K562 (cell line): ENCODE measurements around the gene ABHD8. TPM values are rescaled to one million over a fixed set of nuclear protein-coding genes. Genes with fewer than 3 reads are reported as not detected.
A peak's percentile ranks its signal among the peaks of the same experiment; 100 is the strongest.

Experiments used
- ATAC-seq: fragments of 200-7000 bp; cut with Tn5 transposase; 3 replicates; pipeline ENCODE4 v1.9.1; 2020; ENCODE audit warnings: moderate library complexity
- BruUV-seq: library from RNA; stranded (reverse); fragments of 400-500 nt; replicated peaks from 2 replicates; lab custom pipeline; 2021; lab: Mats Ljungman, UMichigan
- CTCF ChIA-PET: fragments of 300-600 bp; formaldehyde crosslinking; extraction: SDS; loops from one replicate; lab custom pipeline; 2021; ENCODE audit warnings: low intra/inter-chr PET ratio; lab: Yijun Ruan, JAX
- POLR2A ChIA-PET: fragments of 300-600, 350-650 bp; sonication (Branson Sonifier 250); formaldehyde crosslinking; extraction: SDS; loops from one replicate; lab custom pipeline; 2021; ENCODE audit warnings: antibody characterized with exemption, inconsistent platforms; lab: Yijun Ruan, JAX
- DNase-seq, 4 experiments: peaks; one replicate each; pipeline versions ENCODE4 v3.0.0 to v3.0.0-alpha.2; 2011 to 2018; ENCODE audit warnings: low spot score in 3 of 4, mixed read lengths in 3 of 4; ENCODE audit errors: extremely low read depth in 1 of 4
- FAIRE-seq: peaks from 2 replicates; lab custom pipeline; 2011; peaks lifted over from hg19 to GRCh38; lab: Jason Lieb, UNC
- H2AFZ ChIP-seq: 2 replicates; pipeline ENCODE4 v1.6.0; 2011; ENCODE audit warnings: low read depth, low read length, control low read depth, inconsistent platforms
- H3K27ac ChIP-seq: fragments of 200-600 bp; 3 replicates; pipeline ENCODE4 v1.8.0; 2011; ENCODE audit warnings: low read depth, mild to moderate bottlenecking, control low read depth, inconsistent platforms, low read length, moderate library complexity, mixed read lengths; ENCODE audit errors: extremely low read depth
- H3K27me3 ChIP-seq, 2 experiments: fragments of 300-600 bp in 1 of 2; 2 replicates in 1 of 2; 3 replicates in 1 of 2; pipeline versions ENCODE4 v1.6.0 to v1.8.0; 2011; ENCODE audit warnings: inconsistent platforms in 2 of 2, low read length in 2 of 2, mild to moderate bottlenecking in 1 of 2, mixed read lengths in 1 of 2, moderate library complexity in 1 of 2; ENCODE audit not compliant: control insufficient read depth in 2 of 2, insufficient read depth in 2 of 2
- H3K36me3 ChIP-seq: fragments of 300-600 bp; 3 replicates; pipeline ENCODE4 v1.8.0; 2011; ENCODE audit warnings: mild to moderate bottlenecking, low read length, inconsistent platforms; ENCODE audit not compliant: control insufficient read depth, insufficient read depth
- H3K4me1 ChIP-seq, 2 experiments: fragments of 200-600 bp in 1 of 2; replicated peaks in 1 of 2; 2 replicates in 1 of 2; 3 replicates in 1 of 2; pipeline versions ENCODE4 v1.5.1 to v1.8.0; 2011; ENCODE audit warnings: inconsistent platforms in 2 of 2, low read length in 2 of 2, mild to moderate bottlenecking in 1 of 2, mixed read lengths in 1 of 2, moderate library complexity in 1 of 2; ENCODE audit not compliant: control insufficient read depth in 2 of 2, insufficient read depth in 2 of 2
- H3K4me2 ChIP-seq: 2 replicates; pipeline ENCODE4 v1.6.1; 2011; ENCODE audit warnings: low read length, control low read depth, inconsistent platforms, mixed read lengths; ENCODE audit not compliant: insufficient read depth
- H3K4me3 ChIP-seq: fragments of 200-600 bp; sonication (generic), shearing (Covaris generic); 2 replicates; pipeline ENCODE4 v1.5.1; 2016; ENCODE audit warnings: control low read depth, inconsistent platforms
- H3K79me2 ChIP-seq: fragments of 200-600 bp; 3 replicates; pipeline ENCODE4 v1.8.0; 2011; ENCODE audit warnings: low read length, inconsistent platforms; ENCODE audit not compliant: control insufficient read depth, insufficient read depth
- H3K9ac ChIP-seq, 2 experiments: 2 replicates each; pipeline versions ENCODE4 v1.6.0 to v1.6.1; 2011; ENCODE audit warnings: low read depth in 2 of 2, low read length in 2 of 2, control low read depth in 1 of 2, inconsistent platforms in 1 of 2, mild to moderate bottlenecking in 1 of 2, mixed read lengths in 1 of 2; ENCODE audit not compliant: insufficient read depth in 1 of 2
- H3K9me1 ChIP-seq: one replicate; pipeline ENCODE4 v1.6.0; 2011; ENCODE audit warnings: inconsistent platforms, mild to moderate bottlenecking, low read length, moderate library complexity; ENCODE audit not compliant: control insufficient read depth, insufficient read depth
- H3K9me3 ChIP-seq: replicated peaks from 2 replicates; pipeline ENCODE4 v1.5.1; 2011; ENCODE audit warnings: low read depth, low read length, inconsistent platforms; ENCODE audit not compliant: control insufficient read depth, insufficient read depth
- H4K20me1 ChIP-seq: replicated peaks from 2 replicates; pipeline ENCODE4 v1.6.1; 2011; ENCODE audit warnings: low read length, inconsistent platforms, mixed read lengths; ENCODE audit not compliant: control insufficient read depth, insufficient read depth
- BRD4 ChIP-seq: fragments of 200-600 bp; sonication (generic); IDR thresholded peaks from 2 replicates; pipeline ENCODE4 v1.6.1; 2017; ENCODE audit warnings: inconsistent platforms
- CBX5 ChIP-seq: IDR thresholded peaks from 2 replicates; pipeline ENCODE4 v1.6.1; 2014; ENCODE audit warnings: low read depth, borderline replicate concordance
- CXXC5 ChIP-seq: fragments of 250-450 bp; sonication (Bioruptor Pico); IDR thresholded peaks from 2 replicates; pipeline ENCODE4 v1.8.0; 2022; ENCODE audit warnings: inconsistent platforms, mild to moderate bottlenecking, moderate library complexity
- EP300 ChIP-seq: IDR thresholded peaks from 2 replicates; pipeline ENCODE4 v1.6.1; 2012; ENCODE audit warnings: low read length, improper control_type of control experiment
- ESRRA ChIP-seq: fragments of 450-650 bp; IDR thresholded peaks from 2 replicates; pipeline ENCODE4 v1.6.1; 2014; ENCODE audit warnings: low read depth, mild to moderate bottlenecking, moderate library complexity, borderline replicate concordance
- ETV1 ChIP-seq: fragments of 450-650 bp; conservative IDR thresholded peaks from 2 replicates; pipeline ENCODE4 v1.6.1; 2016; ENCODE audit warnings: missing genetic modification characterization, control low read depth, low read depth, missing compliant biosample characterization
- FOSL1 ChIP-seq: fragments of 200-800 bp; sonication (Bioruptor generic); conservative IDR thresholded peaks from 2 replicates; pipeline ENCODE4 v1.6.1; 2016; ENCODE audit warnings: missing genetic modification characterization, missing compliant biosample characterization
- MYC ChIP-seq, 2 experiments: fragments of 250-450 bp in 1 of 2; sonication (Bioruptor Pico) in 1 of 2; IDR thresholded peaks; 2 replicates each; pipeline versions ENCODE4 v1.5.1 to v1.6.1; 2012 to 2021; ENCODE audit warnings: low read depth in 2 of 2, borderline replicate concordance in 1 of 2, improper control_type of control experiment in 1 of 2, low read length in 1 of 2, mild to moderate bottlenecking in 1 of 2, moderate library complexity in 1 of 2
- OTX1 ChIP-seq: fragments of 450-650 bp; formaldehyde crosslinking; IDR thresholded peaks from 2 replicates; pipeline ENCODE4 v1.4.0; 2022; ENCODE audit warnings: mild to moderate bottlenecking
- POLR3A ChIP-seq: IDR thresholded peaks from 2 replicates; pipeline ENCODE4 v1.6.1; 2011; ENCODE audit warnings: borderline replicate concordance, mild to moderate bottlenecking, moderate library complexity; ENCODE audit not compliant: insufficient read length, insufficient read depth; ENCODE audit errors: extremely low read depth
- RBM14 ChIP-seq: fragments of 200-400 bp; formaldehyde crosslinking; IDR thresholded peaks from 2 replicates; pipeline ENCODE4 v1.6.1; 2018; ENCODE audit warnings: low read depth, mild to moderate bottlenecking, low read length, moderate library complexity, borderline replicate concordance; ENCODE audit not compliant: insufficient read depth
- TOE1 ChIP-seq, 2 experiments: fragments of 450-650 bp in 1 of 2; sonication (generic) in 1 of 2; formaldehyde crosslinking in 1 of 2; IDR thresholded peaks; 2 replicates each; pipeline versions ENCODE4 v1.7.1 to v1.8.0; 2016 to 2022; ENCODE audit warnings: borderline replicate concordance in 2 of 2, mild to moderate bottlenecking in 2 of 2, antibody characterized with exemption in 1 of 2, inconsistent platforms in 1 of 2, low read depth in 1 of 2, missing genetic modification reagents in 1 of 2, moderate library complexity in 1 of 2
- ZNF121 ChIP-seq: sonication (generic); formaldehyde crosslinking; conservative IDR thresholded peaks from 2 replicates; pipeline ENCODE4 v1.8.0; 2022; ENCODE audit warnings: missing genetic modification reagents
- ZNF143 ChIP-seq: sonication (generic); formaldehyde crosslinking; IDR thresholded peaks from 2 replicates; pipeline ENCODE4 v1.9.0; 2022; ENCODE audit warnings: mild to moderate bottlenecking, missing genetic modification reagents
- ZNF445 ChIP-seq: fragments of 250-450 bp; sonication (Bioruptor Pico); IDR thresholded peaks from 2 replicates; pipeline ENCODE4 v1.4.0; 2020; ENCODE audit warnings: low read depth, mild to moderate bottlenecking, moderate library complexity
- WGBS: fragments of 100-300 bp; shearing (Covaris generic); methylation state at CpG from one replicate; pipeline ENCODE4 v1.1.6; 2016; ENCODE audit warnings: low coverage, mixed read lengths; ENCODE audit not compliant: insufficient coverage; ENCODE audit errors: missing lambda C conversion rate; 5-methylcytosine and 5-hydroxymethylcytosine counted together
- in situ Hi-C: fragments of 300-500 bp; cut with MboI; formaldehyde crosslinking; loops from 4 replicates; pipeline ENCODE4 v1.15.0; 2018; ENCODE audit warnings: inconsistent platforms, mixed read lengths
- intact Hi-C: fragments of 100-400 bp; cut with micrococcal nuclease; formaldehyde crosslinking; loops from 2 replicates; pipeline ENCODE4 v1.14.2; 2022
- polyA plus RNA-seq, 8 experiments: library from polyadenylated mRNA; depleted of rRNA in 4 of 8; stranded (reverse) in 5 of 8; unstranded in 3 of 8; fragments of >200 nt; fragmentation: Nextera tagmentation in 2 of 8; fragmentation: Illumina TruSeq in 1 of 8; extraction: Ambion mirVana in 2 of 8; extraction: Trizol in 1 of 8; gene quantifications; 2 replicates each; pipeline versions ENCODE4 v1.2.1 to v1.2.3, GENCODE V29; 2011 to 2014; ENCODE audit warnings: inconsistent platforms in 1 of 8, missing spikeins in 1 of 8
- total RNA-seq, 7 experiments: library from RNA; depleted of rRNA in 6 of 7; stranded (reverse); fragments of >200 nt in 6 of 7; fragmentation: Illumina TruSeq in 2 of 7; extraction: Trizol in 2 of 7; gene quantifications; 2 replicates each; pipeline versions ENCODE4 v1.2.1 to v1.2.3, GENCODE V29; 2011 to 2021; ENCODE audit warnings: low replicate concordance in 1 of 7
- TF ChIP-seq, protein P1 (sequence below): sonication (generic); formaldehyde crosslinking; IDR thresholded peaks from 2 replicates; pipeline ENCODE4 v1.4.0; 2020; ENCODE audit warnings: mild to moderate bottlenecking, missing genetic modification reagents
- TF ChIP-seq, protein P2 (sequence below): fragments of 250-450 bp; sonication (Bioruptor Pico); IDR thresholded peaks from 2 replicates; pipeline ENCODE4 v1.4.0; 2020; ENCODE audit warnings: mild to moderate bottlenecking, moderate library complexity, borderline replicate concordance

Gene ABHD8
- total and polyA plus RNA-seq, 9 of the 15 experiments (the other 6 are each of a cell fraction or from before 2014, with no cell fraction given), result 0.04 to 6.6 (median 2.0) TPM; not detected in 1

DNA sequence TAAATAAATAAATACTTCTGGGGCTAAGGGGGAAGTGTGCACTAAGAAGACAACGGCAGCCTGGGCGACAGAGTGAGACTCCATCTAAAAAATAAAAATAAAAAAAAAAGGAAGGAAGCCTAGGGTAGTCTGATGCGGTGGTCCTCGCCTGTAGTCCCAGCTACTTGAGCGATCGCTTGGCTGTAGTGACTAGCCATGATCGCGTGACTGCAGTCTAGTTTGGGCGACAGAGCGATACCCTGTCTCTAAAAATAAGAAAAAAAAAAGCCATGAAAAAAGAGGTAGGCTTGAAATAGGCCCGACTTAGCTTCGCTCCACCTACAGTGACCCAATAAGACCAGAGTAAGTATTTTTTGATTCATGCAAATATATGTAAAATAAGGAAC, 36.6 kb downstream of the ABHD8 start:
- ATAC-seq (no peak; the same call in 1 of the 3 replicates), FAIRE-seq (no peak), DNase-seq (no peak)
- Histone ChIP-seq H3K9me3 (no peaks in the 10 kb centered on the region), H3K36me3 (peaks cover 21% of the 10 kb centered on the region), H3K27ac (peak overlapping the region; percentile 26; the same call in 1 of the 3 replicates), H4K20me1 (no peaks in the 10 kb centered on the region), H2AFZ (peak overlapping the region; percentile 73), H3K4me2 (peak overlapping the region; percentile 4; the same call in 1 of the 2 replicates), H3K9me1 (no peaks in the 10 kb centered on the region), H3K9ac (no peak overlapping the region), H3K27me3 (no peaks in the 10 kb centered on the region), H3K4me1 (peaks cover 3 to 18% of the 10 kb centered on the region in 2 experiments; a peak in 3 of 5 replicates), H3K79me2 (peaks cover 19% of the 10 kb centered on the region), H3K4me3 (no peak overlapping the region)
- intact Hi-C loops (loop anchor here (5.0 kb wide), 1 partner anchor 39 kb away; the partner anchor contains the start of gene OCEL1), in situ Hi-C loops (no loop called here)
- POLR2A ChIA-PET, result interaction anchor here (0.6 to 2.7 kb wide), 16 partner anchors 9 to 192 kb away, joined by 3 to 12 read pairs (median 4); partner anchors contain the start of genes ABHD8, ANKLE1, HAUS8 and USE1
- 67% methylated on average over 11 of the region's 12 CpGs for WGBS
- CTCF ChIA-PET, result no interaction called here
- no TSS peak for BruUV-seq
- TF ChIP-seq, protein P1, sequence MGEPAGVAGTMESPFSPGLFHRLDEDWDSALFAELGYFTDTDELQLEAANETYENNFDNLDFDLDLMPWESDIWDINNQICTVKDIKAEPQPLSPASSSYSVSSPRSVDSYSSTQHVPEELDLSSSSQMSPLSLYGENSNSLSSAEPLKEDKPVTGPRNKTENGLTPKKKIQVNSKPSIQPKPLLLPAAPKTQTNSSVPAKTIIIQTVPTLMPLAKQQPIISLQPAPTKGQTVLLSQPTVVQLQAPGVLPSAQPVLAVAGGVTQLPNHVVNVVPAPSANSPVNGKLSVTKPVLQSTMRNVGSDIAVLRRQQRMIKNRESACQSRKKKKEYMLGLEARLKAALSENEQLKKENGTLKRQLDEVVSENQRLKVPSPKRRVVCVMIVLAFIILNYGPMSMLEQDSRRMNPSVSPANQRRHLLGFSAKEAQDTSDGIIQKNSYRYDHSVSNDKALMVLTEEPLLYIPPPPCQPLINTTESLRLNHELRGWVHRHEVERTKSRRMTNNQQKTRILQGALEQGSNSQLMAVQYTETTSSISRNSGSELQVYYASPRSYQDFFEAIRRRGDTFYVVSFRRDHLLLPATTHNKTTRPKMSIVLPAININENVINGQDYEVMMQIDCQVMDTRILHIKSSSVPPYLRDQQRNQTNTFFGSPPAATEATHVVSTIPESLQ (CRISPR knock-in tag), result no peak
- TF ChIP-seq RBM14 (no peak), CXXC5 (CRISPR knock-in tag) (no peak), POLR3A (no peak), ETV1 (tag) (no peak), ZNF121 (0 out of 2 replicates have a peak, but pooled peaks have one; percentile 1), OTX1 (CRISPR knock-in tag) (no peak), ZNF445 (CRISPR knock-in tag) (no peak), TOE1 (IDR thresholded peaks at IDR 0.05; ENCODE audit: borderline replicate concordance) (no peak), TOE1 (CRISPR knock-in tag; IDR thresholded peaks at IDR 0.05; ENCODE audit: borderline replicate concordance, low read depth) (no peak), EP300 (no peak), FOSL1 (no peak; the same call in 1 of the 2 replicates), ESRRA (no peak), MYC (IDR thresholded peaks at IDR 0.05; ENCODE audit: low read depth, low read length) (no peak; the same call in 1 of the 2 replicates), MYC (CRISPR knock-in tag; IDR thresholded peaks at IDR 0.05; ENCODE audit: borderline replicate concordance, low read depth) (0 out of 2 replicates have a peak, but pooled peaks have one; percentile 37), CBX5 (no peak), ZNF143 (CRISPR knock-in tag) (no peak), BRD4 (no peak)
- TF ChIP-seq, protein P2, sequence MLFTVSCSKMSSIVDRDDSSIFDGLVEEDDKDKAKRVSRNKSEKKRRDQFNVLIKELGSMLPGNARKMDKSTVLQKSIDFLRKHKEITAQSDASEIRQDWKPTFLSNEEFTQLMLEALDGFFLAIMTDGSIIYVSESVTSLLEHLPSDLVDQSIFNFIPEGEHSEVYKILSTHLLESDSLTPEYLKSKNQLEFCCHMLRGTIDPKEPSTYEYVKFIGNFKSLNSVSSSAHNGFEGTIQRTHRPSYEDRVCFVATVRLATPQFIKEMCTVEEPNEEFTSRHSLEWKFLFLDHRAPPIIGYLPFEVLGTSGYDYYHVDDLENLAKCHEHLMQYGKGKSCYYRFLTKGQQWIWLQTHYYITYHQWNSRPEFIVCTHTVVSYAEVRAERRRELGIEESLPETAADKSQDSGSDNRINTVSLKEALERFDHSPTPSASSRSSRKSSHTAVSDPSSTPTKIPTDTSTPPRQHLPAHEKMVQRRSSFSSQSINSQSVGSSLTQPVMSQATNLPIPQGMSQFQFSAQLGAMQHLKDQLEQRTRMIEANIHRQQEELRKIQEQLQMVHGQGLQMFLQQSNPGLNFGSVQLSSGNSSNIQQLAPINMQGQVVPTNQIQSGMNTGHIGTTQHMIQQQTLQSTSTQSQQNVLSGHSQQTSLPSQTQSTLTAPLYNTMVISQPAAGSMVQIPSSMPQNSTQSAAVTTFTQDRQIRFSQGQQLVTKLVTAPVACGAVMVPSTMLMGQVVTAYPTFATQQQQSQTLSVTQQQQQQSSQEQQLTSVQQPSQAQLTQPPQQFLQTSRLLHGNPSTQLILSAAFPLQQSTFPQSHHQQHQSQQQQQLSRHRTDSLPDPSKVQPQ (CRISPR knock-in tag), result no peak
